GM13976 (cell line): ENCODE results near the gene NOS1.
"Not testable (repeated sequence)": the region's sequence is repeated elsewhere in the genome, so short reads cannot be mapped to it uniquely, and the experiment has no call there.

Experiments
- DNase-seq: peaks from one replicate; pipeline ENCODE4 v3.0.0; 2012; ENCODE audit warnings: low spot score
- in situ Hi-C: fragments of 300-500 bp; cut with MboI; formaldehyde crosslinking; loops from one replicate; pipeline ENCODE4 v1.12.0; 2022; ENCODE audit warnings: low sequenced_read_pairs, mixed read lengths, inconsistent platforms; ENCODE audit not compliant: unreplicated experiment
- TF ChIP-seq, protein P1 (sequence below): IDR thresholded peaks from 2 replicates; pipeline ENCODE4 v1.5.1; 2012; ENCODE audit warnings: borderline replicate concordance, mild to moderate bottlenecking; ENCODE audit not compliant: insufficient read depth; ENCODE audit errors: extremely low read depth, missing control alignments, control extremely low read depth

The NOS1 gene

DNA sequence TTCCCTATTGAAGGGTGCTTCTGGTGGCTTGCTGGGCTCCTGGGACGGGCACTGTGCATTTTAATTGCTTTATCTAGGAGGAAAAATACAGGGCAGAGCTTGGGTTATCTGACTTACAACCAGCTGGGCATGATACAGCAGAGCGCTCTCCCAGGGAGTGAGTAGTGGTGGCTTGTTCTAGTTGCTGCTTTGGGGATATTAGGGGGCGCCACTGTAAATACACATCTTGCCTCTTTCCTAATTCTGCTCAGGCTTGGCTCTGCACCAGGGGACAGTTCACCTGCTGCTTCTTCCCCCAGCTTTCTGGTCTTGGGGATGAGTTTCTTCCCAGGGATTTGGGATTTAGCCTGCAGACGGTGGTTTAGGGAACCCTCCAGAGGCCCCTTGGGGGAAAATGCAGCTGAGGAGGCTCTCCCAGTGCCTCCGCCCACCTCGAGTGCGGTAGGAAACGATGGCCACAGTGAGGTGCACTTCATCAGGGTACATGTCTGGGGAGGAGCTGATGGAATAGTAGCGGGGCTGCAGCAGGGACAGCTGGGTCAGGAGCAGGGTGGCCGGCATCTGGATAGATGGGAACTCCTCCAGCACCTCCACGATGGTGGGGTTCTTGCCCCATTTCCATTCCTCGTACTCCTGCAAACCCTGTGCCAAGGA lies 134.3 kb downstream of the NOS1 start:
- in situ Hi-C loops, result loop anchor here (25.0 kb wide), 1 partner anchor 360 kb away; no protein-coding TSS in a partner anchor
- TF ChIP-seq, protein P1, sequence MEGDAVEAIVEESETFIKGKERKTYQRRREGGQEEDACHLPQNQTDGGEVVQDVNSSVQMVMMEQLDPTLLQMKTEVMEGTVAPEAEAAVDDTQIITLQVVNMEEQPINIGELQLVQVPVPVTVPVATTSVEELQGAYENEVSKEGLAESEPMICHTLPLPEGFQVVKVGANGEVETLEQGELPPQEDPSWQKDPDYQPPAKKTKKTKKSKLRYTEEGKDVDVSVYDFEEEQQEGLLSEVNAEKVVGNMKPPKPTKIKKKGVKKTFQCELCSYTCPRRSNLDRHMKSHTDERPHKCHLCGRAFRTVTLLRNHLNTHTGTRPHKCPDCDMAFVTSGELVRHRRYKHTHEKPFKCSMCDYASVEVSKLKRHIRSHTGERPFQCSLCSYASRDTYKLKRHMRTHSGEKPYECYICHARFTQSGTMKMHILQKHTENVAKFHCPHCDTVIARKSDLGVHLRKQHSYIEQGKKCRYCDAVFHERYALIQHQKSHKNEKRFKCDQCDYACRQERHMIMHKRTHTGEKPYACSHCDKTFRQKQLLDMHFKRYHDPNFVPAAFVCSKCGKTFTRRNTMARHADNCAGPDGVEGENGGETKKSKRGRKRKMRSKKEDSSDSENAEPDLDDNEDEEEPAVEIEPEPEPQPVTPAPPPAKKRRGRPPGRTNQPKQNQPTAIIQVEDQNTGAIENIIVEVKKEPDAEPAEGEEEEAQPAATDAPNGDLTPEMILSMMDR, result no peak
- no peak for DNase-seq

DNA sequence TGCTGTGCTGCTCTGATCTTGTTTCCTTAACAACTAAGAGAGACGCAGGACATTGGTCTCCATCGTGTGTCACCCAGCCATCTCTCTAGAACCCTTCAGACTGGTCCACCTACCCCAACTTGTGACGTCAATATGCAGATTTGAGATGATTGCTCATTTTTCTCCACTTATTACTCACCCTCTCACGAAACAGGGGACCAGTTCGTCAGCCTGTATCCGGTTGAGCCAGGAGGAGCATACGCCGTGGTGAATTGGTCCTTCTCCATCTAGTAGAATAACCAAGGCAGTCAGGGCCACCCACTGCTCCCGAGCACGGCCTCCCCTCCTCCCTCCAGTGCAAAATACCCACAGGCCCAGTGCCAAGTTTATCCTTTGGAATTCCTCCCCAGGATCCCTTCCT lies 134.9 kb downstream of the NOS1 start:
- in situ Hi-C loops, result loop anchor here (25.0 kb wide), 1 partner anchor 361 kb away; no protein-coding TSS in a partner anchor
- DNase-seq, result no peak
- TF ChIP-seq, protein P1, result no peak

DNA sequence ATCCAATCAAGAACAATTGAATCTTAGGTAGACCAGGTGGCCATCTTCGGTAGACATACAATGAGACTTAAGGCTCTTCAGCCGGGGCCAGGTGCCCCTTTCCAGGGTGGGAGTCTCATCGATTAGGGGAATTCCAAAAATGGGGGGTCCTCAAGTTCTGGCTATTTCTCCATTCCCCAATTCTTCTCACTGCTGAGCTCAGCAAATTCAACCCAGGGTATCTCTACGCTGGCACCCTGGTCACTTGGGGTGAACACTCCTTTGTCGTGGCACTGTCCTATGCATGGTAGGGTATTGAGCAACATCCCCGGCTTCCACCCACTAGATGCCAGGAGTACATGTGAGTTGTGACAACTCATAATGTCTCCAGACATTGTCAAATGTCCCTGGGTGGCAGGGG lies 136.2 kb downstream of the NOS1 start:
- TF ChIP-seq, protein P1, result no peak
- DNase-seq, result no peak
- in situ Hi-C loops, result loop anchor here (25.0 kb wide), 1 partner anchor 362 kb away; no protein-coding TSS in a partner anchor

DNA sequence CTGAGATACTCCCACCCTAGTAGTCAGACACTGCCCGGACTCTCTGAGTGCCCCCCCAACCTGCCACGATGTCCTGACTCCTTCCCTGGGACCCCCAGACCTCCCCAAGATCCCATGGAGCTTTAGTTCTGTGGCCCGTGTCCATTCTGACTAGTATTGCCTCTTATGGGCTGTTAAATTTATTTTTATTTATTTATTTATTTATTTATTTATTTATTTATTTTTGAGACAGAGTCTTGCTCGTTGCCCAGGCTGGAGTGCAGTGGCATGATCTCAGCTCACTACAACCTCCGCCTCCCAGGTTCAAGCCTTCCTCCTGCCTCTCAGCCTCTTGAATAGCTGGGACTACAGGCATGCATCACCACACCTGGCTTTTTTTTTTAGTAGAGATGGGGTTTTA lies 140.5 kb downstream of the NOS1 start:
- DNase-seq, result not testable (repeated sequence)
- in situ Hi-C loops, result loop anchor here (25.0 kb wide), 1 partner anchor 616 kb away; no protein-coding TSS in a partner anchor

DNA sequence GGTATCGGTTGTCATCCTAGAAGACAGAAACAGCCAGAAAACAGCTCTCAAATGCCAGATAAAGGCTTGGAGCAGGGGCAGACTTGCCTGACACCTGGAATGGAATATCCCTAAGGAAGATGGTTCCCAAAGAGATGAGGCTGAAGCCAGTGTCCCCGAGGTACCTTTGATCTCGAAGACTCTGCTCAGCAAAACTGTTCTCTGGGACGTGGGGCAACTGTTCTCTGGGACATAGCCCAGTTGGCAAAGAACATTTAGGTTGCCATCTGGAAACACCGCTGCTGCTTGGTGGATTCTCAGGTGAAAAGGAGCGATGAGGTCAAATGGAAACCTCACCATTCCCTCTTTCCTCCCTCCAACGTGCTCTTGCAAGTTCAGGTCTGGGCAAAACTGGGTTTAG lies 143.3 kb downstream of the NOS1 start:
- in situ Hi-C loops, result loop anchor here (25.0 kb wide), 1 partner anchor 619 kb away; no protein-coding TSS in a partner anchor
- DNase-seq, result no peak
- TF ChIP-seq, protein P1, result no peak

DNA sequence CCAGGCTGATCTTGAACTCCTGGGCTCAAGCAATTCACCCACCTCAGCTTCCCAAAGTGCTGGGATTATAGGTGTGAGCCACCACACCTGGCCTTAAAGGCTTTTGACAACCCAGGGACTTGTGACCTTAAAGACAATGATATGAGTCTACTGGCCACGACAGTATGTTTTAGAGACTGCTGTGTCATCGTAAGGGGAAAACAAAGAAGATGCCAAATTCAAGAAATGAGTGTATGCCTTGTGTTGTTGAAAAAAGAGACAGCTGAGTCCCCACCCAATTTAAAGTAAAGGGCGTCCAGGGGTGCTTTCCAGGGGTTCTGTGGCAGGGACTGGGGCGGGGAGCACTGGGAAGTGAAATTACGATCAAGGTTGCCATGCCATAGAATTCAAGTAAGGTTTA lies 144.7 kb downstream of the NOS1 start:
- DNase-seq, result no peak
- in situ Hi-C loops, result loop anchor here (25.0 kb wide), 1 partner anchor 621 kb away; no protein-coding TSS in a partner anchor
- TF ChIP-seq, protein P1, result no peak

DNA sequence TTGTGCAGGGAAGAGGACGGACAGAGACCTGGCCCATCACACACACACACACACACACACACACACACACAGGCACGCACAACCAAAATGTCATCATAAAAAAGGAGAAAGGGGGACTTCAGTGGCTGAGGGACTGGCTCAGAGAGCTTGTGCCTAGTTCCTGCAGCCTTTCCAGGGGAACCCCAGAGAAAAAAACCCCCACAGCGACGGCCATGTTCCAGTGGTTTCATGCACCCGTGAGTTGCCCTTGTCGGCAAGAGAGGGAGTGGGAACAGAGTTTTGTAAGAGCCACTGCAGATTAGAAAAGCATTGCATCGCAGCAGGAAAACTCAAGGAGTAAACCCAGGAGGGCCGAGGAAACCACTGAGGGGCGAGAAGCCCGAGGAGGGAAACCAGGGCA lies 146.6 kb downstream of the NOS1 start:
- TF ChIP-seq, protein P1, result no peak
- in situ Hi-C loops, result loop anchor here (25.0 kb wide), 1 partner anchor 623 kb away; no protein-coding TSS in a partner anchor
- DNase-seq, result no peak
